ENCODE data around the gene USP20. TPM values are rescaled to one million over a fixed set of nuclear protein-coding genes. Genes with fewer than 3 reads are reported as not detected.
A peak's percentile ranks its signal among the peaks of the same experiment; 100 is the strongest.

Gene USP20
- total and polyA plus RNA-seq, 4 donors: 8.2 to 19.8 (median 10.3) TPM

DNA sequence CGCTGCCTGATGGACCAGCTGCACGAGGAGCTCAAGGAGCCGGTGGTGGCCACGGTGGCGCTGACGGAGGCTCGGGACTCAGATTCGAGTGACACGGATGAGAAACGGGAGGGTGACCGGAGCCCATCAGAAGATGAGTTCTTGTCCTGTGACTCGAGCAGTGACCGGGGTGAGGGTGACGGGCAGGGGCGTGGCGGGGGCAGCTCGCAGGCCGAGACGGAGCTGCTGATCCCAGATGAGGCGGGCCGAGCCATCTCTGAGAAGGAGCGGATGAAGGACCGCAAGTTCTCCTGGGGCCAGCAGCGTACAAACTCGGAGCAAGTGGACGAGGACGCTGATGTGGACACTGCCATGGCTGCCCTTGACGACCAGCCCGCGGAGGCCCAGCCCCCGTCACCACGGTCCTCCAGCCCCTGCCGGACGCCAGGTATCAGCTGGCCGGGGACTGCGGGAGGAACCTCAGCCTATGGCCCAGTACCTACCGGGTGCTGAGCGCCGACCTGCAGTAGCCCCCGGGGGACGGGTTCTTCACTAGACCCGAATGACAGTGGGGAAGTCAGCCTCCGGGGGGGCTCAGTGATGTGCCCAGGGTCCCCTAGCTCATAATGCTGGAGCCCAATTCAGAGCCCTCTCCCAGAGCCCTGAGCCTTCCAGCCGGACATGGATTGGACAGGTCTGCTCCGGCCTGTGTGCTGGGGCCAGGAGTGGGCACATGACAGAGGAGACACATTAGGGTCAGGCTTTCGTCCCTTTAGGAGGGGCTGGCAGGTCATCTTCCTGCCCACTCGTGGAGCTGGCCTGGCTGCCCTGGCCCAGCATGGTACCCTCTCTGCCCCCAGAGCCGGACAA is 33.0 kb downstream of the USP20 start:
- H3K27ac ChIP-seq (ENCODE audit: low read depth in 1 of 2, low read length in 2 of 2): no peak overlapping the region
- no peak for DNase-seq (ENCODE audit: low spot score)
- H3K27me3 ChIP-seq (ENCODE audit: control insufficient read depth in 4 of 4, insufficient read depth in 4 of 4, low read length in 3 of 4): no peaks in the 10 kb centered on the region
- H3K9me3 ChIP-seq (ENCODE audit: control insufficient read depth in 4 of 4, low read length in 3 of 4): no peaks in the 10 kb centered on the region
- no peak overlapping the region for H3K9ac ChIP-seq (ENCODE audit: low read depth in 1 of 2, low read length in 2 of 2)
- H3K4me3 ChIP-seq (ENCODE audit: low read depth in 1 of 3, low read length in 3 of 3): no peak overlapping the region
- H3K4me1 ChIP-seq (ENCODE audit: control insufficient read depth in 4 of 4, insufficient read depth in 4 of 4, low read length in 3 of 4): peaks cover 0 to 12% (median 6%) of the 10 kb centered on the region in 4 donors
- peaks cover 2 to 16% (median 7%) of the 10 kb centered on the region in 4 donors for H3K36me3 ChIP-seq (ENCODE audit: control insufficient read depth in 4 of 4, insufficient read depth in 3 of 4, low read depth in 1 of 4, low read length in 3 of 4)
- TF ChIP-seq YY1 (IDR thresholded peaks at IDR 0.05) (no peak), SP1 (IDR thresholded peaks at IDR 0.05) (no peak), HNF4A (conservative IDR thresholded peaks at IDR 0.05) (no peak), RXRA (IDR thresholded peaks at IDR 0.05) (no peak), EGR1 (IDR thresholded peaks at IDR 0.05; ENCODE audit: low read depth in 2 of 2) (no peak), TAF1 (conservative IDR thresholded peaks at IDR 0.05) (no peak), RAD21 (IDR thresholded peaks at IDR 0.05) (no peak)
- TF ChIP-seq, protein P1, sequence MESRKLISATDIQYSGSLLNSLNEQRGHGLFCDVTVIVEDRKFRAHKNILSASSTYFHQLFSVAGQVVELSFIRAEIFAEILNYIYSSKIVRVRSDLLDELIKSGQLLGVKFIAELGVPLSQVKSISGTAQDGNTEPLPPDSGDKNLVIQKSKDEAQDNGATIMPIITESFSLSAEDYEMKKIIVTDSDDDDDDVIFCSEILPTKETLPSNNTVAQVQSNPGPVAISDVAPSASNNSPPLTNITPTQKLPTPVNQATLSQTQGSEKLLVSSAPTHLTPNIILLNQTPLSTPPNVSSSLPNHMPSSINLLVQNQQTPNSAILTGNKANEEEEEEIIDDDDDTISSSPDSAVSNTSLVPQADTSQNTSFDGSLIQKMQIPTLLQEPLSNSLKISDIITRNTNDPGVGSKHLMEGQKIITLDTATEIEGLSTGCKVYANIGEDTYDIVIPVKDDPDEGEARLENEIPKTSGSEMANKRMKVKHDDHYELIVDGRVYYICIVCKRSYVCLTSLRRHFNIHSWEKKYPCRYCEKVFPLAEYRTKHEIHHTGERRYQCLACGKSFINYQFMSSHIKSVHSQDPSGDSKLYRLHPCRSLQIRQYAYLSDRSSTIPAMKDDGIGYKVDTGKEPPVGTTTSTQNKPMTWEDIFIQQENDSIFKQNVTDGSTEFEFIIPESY (IDR thresholded peaks at IDR 0.05): no peak
- TF ChIP-seq, protein P2, sequence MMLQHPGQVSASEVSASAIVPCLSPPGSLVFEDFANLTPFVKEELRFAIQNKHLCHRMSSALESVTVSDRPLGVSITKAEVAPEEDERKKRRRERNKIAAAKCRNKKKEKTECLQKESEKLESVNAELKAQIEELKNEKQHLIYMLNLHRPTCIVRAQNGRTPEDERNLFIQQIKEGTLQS (IDR thresholded peaks at IDR 0.05): no peak
- 90% methylated on average over 48 of the region's 48 CpGs for WGBS

DNA sequence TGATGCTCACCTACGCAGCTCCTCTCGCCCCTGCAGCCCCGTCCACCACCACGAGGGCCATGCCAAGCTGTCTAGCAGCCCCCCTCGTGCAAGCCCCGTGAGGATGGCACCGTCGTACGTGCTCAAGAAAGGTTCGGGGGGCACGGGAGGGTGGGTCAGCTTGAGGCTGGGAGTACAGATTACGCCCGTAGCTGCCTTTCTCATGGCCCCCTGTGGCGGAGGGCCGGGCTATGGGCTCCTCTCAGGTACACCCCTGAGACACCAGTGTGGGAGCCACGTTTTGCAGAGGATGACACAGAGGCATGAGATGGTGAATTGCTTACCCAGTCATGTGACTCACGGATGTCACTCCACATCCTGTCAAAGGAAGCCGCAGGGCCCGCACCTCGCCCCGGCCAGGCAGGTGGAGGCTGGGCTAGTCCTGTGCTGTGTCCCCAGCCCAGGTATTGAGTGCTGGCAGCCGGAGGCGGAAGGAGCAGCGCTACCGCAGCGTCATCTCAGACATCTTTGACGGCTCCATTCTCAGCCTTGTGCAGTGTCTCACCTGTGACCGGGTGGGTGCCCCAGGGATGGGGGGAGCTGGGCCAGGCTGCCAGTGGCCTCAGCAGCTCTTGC is 33.7 kb downstream of the USP20 start:
- peaks cover 0 to 12% (median 6%) of the 10 kb centered on the region in 4 donors for H3K4me1 ChIP-seq (ENCODE audit: control insufficient read depth in 4 of 4, insufficient read depth in 4 of 4, low read length in 3 of 4)
- TF ChIP-seq FOXA1 (IDR thresholded peaks at IDR 0.05): no peak
- TF ChIP-seq RXRA (IDR thresholded peaks at IDR 0.05): no peak
- no peak for TF ChIP-seq JUND (IDR thresholded peaks at IDR 0.05)
- TF ChIP-seq, protein P3, sequence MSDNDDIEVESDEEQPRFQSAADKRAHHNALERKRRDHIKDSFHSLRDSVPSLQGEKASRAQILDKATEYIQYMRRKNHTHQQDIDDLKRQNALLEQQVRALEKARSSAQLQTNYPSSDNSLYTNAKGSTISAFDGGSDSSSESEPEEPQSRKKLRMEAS (IDR thresholded peaks at IDR 0.05): no peak
- TF ChIP-seq TAF1 (conservative IDR thresholded peaks at IDR 0.05): no peak
- no peaks in the 10 kb centered on the region for H3K9me3 ChIP-seq (ENCODE audit: control insufficient read depth in 4 of 4, low read length in 3 of 4)
- WGBS: 87% methylated on average over 28 of the region's 28 CpGs
- no peak overlapping the region for H3K9ac ChIP-seq (ENCODE audit: low read depth in 1 of 2, low read length in 2 of 2)
- no peaks in the 10 kb centered on the region for H3K27me3 ChIP-seq (ENCODE audit: control insufficient read depth in 4 of 4, insufficient read depth in 4 of 4, low read length in 3 of 4)
- peak; percentile 29 for DNase-seq (ENCODE audit: low spot score)
- H3K27ac ChIP-seq (ENCODE audit: low read depth in 1 of 2, low read length in 2 of 2): peak overlapping the region in 1 of 2 donors; percentile 25
- no peak overlapping the region for H3K4me3 ChIP-seq (ENCODE audit: low read depth in 1 of 3, low read length in 3 of 3)
- H3K36me3 ChIP-seq (ENCODE audit: control insufficient read depth in 4 of 4, insufficient read depth in 3 of 4, low read depth in 1 of 4, low read length in 3 of 4): peaks cover 2 to 18% (median 7%) of the 10 kb centered on the region in 4 donors
